IPS-20b (cell line): ENCODE data around the gene TFEC.

Experiments used
- H3K27ac ChIP-seq: one replicate; pipeline ENCODE4 v1.5.1; 2013; ENCODE audit warnings: low read length
- H3K27me3 ChIP-seq: 2 replicates; pipeline ENCODE4 v1.6.1; 2013; ENCODE audit warnings: mild to moderate bottlenecking, low read length, inconsistent platforms; ENCODE audit not compliant: insufficient read depth
- H3K36me3 ChIP-seq: 2 replicates; pipeline ENCODE4 v1.6.1; 2013; ENCODE audit warnings: low read depth, mild to moderate bottlenecking, inconsistent platforms, low read length, moderate library complexity; ENCODE audit not compliant: insufficient read depth
- H3K4me1 ChIP-seq: 2 replicates; pipeline ENCODE4 v1.6.1; 2013; ENCODE audit warnings: mild to moderate bottlenecking, control low read depth, inconsistent platforms, low read length, moderate library complexity; ENCODE audit not compliant: insufficient read depth
- H3K4me3 ChIP-seq: 2 replicates; pipeline ENCODE4 v1.5.1; 2013; ENCODE audit warnings: mild to moderate bottlenecking, low read length, inconsistent platforms
- H3K9ac ChIP-seq: 2 replicates; pipeline ENCODE4 v1.6.1; 2013; ENCODE audit warnings: low read depth, mild to moderate bottlenecking, inconsistent platforms, low read length, moderate library complexity
- H3K9me3 ChIP-seq: 2 replicates; pipeline ENCODE4 v1.6.1; 2013; ENCODE audit warnings: mild to moderate bottlenecking, low read depth, low read length, inconsistent platforms; ENCODE audit not compliant: insufficient read depth

TFEC gene

DNA sequence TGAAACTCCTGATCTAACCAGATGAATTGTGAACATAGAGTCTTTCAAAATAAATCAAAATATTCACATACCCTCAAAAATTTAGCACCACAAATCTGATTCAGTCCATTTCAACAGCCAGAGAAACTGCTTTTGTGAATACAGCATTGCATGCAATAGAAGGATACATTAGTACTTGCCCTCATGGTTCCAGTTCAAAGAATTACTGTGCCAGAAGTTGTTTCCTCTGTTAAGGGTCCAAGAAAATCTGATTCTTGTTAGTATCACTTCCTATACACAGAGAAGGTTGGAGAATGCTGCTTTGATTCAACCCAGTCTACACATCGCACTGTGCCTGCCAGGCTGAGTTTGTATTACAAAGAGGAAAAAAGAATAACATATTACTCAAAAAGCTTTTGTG is 115.6 kb downstream of the TFEC start:
- Histone ChIP-seq H3K9ac (no peak overlapping the region), H3K36me3 (no peaks in the 10 kb centered on the region), H3K4me3 (no peak overlapping the region), H3K4me1 (0 out of 2 replicates have a peak, but pooled peaks cover 4% of the 10 kb centered on the region), H3K9me3 (no peaks in the 10 kb centered on the region), H3K27me3 (no peaks in the 10 kb centered on the region), H3K27ac (no peak overlapping the region)

DNA sequence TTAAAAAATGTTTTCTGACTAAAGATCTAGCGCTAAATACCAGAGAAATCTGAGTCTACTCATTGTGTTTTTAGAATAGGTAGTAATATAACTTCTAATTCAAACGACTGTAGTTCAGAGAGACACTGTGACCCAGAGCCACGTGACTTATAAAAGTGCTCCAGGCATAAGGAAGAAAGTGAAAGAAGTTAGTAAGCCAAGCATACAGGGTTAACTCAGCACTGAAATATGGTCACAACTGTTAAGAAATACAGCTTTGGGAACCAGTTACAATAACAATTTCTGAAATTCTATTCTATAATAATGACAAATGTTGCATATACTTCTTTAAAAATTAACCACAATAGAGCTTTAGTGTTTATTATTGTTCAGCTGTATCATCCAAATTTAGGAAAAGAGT is 119.1 kb downstream of the TFEC start:
- H3K27ac ChIP-seq = no peak overlapping the region
- H3K9me3 ChIP-seq = no peaks in the 10 kb centered on the region
- no peak overlapping the region for H3K4me3 ChIP-seq

DNA sequence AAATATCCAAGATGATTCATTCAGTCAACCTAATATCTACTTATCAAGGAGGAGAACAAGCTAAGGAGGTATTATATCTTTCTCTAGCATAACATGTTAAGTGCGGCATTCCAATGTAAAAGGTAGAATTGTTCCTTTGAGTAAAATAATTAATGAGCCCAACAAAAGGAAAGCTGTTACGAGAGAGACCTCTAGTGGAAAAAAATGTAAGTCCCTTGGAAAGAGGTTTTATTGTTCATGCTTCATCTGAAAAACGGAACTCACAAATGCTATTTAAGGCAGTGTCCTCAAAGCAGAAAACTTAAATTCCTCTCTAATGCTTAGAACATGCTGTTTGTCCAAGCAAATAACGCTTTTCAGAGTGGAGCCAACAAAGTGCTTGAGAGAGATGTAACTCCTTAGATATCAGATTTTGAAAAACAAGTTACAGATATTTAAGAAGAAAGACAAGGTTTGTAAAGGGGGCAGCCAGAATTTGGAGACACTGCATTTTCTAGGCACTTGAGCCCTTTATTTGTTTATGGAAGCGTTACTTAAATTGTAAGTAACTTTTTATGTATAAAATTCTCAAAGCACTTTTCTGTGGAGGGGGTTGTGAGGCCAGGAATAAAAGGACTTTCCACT is 119.9 kb downstream of the TFEC start:
- H3K9me3 ChIP-seq = no peaks in the 10 kb centered on the region
- H3K4me1 ChIP-seq = 0 out of 2 replicates have a peak, but pooled peaks cover 7% of the 10 kb centered on the region
- H3K27me3 ChIP-seq = no peaks in the 10 kb centered on the region
- H3K9ac ChIP-seq = no peak overlapping the region
- no peak overlapping the region for H3K27ac ChIP-seq
- no peak overlapping the region for H3K4me3 ChIP-seq
- H3K36me3 ChIP-seq = no peaks in the 10 kb centered on the region

More for the DNA sequence above, 119.1 kb downstream of the TFEC start:
- no peak overlapping the region for H3K9ac ChIP-seq
- no peaks in the 10 kb centered on the region for H3K36me3 ChIP-seq
- no peaks in the 10 kb centered on the region for H3K27me3 ChIP-seq
- 0 out of 2 replicates have a peak, but pooled peaks cover 7% of the 10 kb centered on the region for H3K4me1 ChIP-seq

DNA sequence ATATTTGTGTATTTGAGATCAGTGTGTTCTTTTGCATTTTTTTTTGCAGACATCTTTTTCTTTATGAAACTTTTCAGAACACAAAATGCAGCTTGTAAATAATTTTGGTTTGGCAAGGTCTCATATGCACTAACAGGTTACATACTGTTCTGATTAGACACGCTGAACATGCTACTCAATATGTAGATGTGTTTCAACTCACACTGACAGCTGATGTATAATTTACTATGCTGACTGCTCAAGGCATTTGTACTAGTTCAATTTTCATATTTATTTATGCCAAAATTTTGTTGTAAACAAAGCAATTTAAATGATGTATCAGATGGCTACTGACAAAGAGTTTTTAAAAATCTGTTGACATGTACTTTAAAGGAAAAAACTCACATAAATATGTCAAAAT is 123.8 kb downstream of the TFEC start:
- Histone ChIP-seq H3K27me3 (no peaks in the 10 kb centered on the region), H3K36me3 (no peaks in the 10 kb centered on the region), H3K4me3 (no peak overlapping the region), H3K27ac (no peak overlapping the region), H3K4me1 (0 out of 2 replicates have a peak, but pooled peaks cover 7% of the 10 kb centered on the region), H3K9me3 (no peaks in the 10 kb centered on the region), H3K9ac (no peak overlapping the region)

DNA sequence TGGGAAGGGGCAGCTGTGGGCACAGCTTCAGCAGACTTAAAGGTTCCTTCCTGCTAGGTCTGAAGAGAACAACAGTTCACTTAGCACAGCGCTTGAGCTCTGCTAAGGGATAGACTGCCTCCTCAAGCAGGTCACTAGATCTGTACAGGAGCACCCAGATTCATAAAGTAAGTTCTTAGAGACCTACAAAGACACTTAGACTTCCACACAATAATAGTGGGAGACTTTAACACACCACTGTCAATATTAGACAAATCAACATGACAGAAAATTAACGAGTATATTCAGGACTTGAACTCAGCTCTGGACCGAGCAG is 140.9 kb downstream of the TFEC start:
- H3K27me3 ChIP-seq = no peaks in the 10 kb centered on the region
- H3K27ac ChIP-seq = no peak overlapping the region
- H3K4me3 ChIP-seq = no peak overlapping the region
- H3K36me3 ChIP-seq = no peaks in the 10 kb centered on the region
- no peak overlapping the region for H3K9ac ChIP-seq
- H3K9me3 ChIP-seq = no peaks in the 10 kb centered on the region
- H3K4me1 ChIP-seq = no peaks in the 10 kb centered on the region

DNA sequence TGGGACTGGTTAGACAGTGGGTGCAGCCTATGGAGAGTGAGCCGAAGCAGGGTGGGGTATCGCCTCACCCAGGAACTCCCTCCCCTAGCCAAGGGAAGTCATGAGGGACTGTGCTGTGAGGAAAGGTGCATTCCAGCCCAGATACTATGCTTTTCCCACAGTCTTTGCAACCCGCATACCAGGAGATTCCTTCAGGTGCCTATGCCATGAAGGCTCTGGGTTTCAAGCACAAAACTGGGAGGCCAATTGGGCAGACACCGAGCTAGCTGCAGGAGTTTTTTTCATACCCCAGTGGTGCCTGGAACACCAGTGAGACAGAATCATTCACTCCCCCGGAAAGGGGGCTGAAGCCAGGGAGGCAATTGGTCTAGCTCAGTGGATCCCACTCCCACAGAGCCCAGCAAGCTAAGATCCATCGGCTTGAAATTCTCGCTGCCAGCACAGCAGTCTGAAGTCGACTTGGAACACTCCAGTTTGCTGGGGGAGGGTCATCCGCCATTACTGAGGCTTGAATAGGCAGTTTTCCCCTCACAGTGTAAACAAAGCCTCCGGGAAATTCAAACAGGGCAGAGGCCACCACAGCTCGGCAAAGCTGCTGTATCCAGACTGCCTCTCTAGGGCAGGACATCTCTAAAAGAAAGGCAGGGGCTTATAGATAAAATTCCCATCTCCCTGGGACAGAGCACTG is 141.4 kb downstream of the TFEC start:
- H3K4me3 ChIP-seq = no peak overlapping the region

DNA sequence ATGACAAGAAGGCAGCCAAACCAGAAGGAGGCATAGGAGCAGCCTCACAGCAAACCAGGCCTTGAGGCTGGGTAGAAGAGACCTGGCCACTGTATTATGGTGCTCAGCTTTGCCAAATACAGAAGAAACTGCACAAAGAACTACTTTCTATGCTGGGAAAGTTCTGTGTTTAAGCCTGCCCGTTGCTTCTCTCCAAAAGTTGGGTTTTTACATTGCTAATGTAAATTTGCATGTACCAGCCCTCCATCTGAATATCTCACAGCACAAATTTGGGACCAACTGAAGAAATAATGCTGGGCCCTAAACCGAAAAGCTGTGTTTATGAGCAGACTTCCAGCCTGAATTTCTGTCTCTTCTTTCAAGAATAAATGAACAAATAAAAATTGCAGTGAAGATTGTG is 145.0 kb downstream of the TFEC start:
- Histone ChIP-seq H3K4me1 (no peaks in the 10 kb centered on the region), H3K36me3 (no peaks in the 10 kb centered on the region), H3K9me3 (no peaks in the 10 kb centered on the region), H3K9ac (no peak overlapping the region), H3K27ac (no peak overlapping the region), H3K27me3 (no peaks in the 10 kb centered on the region), H3K4me3 (no peak overlapping the region)

More for the DNA sequence above, 141.4 kb downstream of the TFEC start:
- H3K36me3 ChIP-seq = no peaks in the 10 kb centered on the region
- H3K9me3 ChIP-seq = no peaks in the 10 kb centered on the region
- no peaks in the 10 kb centered on the region for H3K4me1 ChIP-seq
- no peaks in the 10 kb centered on the region for H3K27me3 ChIP-seq
- H3K27ac ChIP-seq = no peak overlapping the region
- H3K9ac ChIP-seq = no peak overlapping the region
